ENCODE measurements around the gene SARS1.

GRCh38 chr1:109243860-109244552 lies 30.3 kb downstream of the SARS1 start:
- no peak for TF ChIP-seq CTCF (IDR thresholded peaks at IDR 0.05)
- no peak for TF ChIP-seq POLR2A (IDR thresholded peaks at IDR 0.05)
- no peak for TF ChIP-seq EP300 (IDR thresholded peaks at IDR 0.05)
